Neuronal stem cell (in vitro differentiated cells): Measurements from ENCODE around the gene FARP1.

ENCODE experiments used
- DNase-seq: peaks from one replicate; pipeline ENCODE4 v3.0.0-alpha.2; 2013; ENCODE audit warnings: low spot score
- H2AFZ ChIP-seq: one replicate; pipeline ENCODE4 v1.6.1; 2013; ENCODE audit warnings: mild to moderate bottlenecking, low read length, inconsistent platforms
- H2AK5ac ChIP-seq: 2 replicates; pipeline ENCODE4 v1.6.1; 2013; ENCODE audit warnings: low read depth, mild to moderate bottlenecking, inconsistent platforms, low read length, moderate library complexity, mixed read lengths
- H2BK120ac ChIP-seq: 2 replicates; pipeline ENCODE4 v1.6.1; 2013; ENCODE audit warnings: low read depth, mild to moderate bottlenecking, inconsistent platforms, low read length, moderate library complexity, mixed read lengths
- H2BK12ac ChIP-seq: one replicate; pipeline ENCODE4 v1.6.1; 2013; ENCODE audit warnings: low read length, inconsistent platforms
- H2BK15ac ChIP-seq: 2 replicates; pipeline ENCODE4 v1.6.1; 2013; ENCODE audit warnings: mild to moderate bottlenecking, low read length, inconsistent platforms, mixed read lengths
- H2BK5ac ChIP-seq: one replicate; pipeline ENCODE4 v1.6.1; 2013; ENCODE audit warnings: inconsistent platforms, mild to moderate bottlenecking, low read length, moderate library complexity
- H3K14ac ChIP-seq: one replicate; pipeline ENCODE4 v1.6.1; 2013; ENCODE audit warnings: low read length, inconsistent platforms
- H3K18ac ChIP-seq: 2 replicates; pipeline ENCODE4 v1.6.1; 2013; ENCODE audit warnings: low read length, inconsistent platforms
- H3K23ac ChIP-seq: 2 replicates; pipeline ENCODE4 v1.6.1; 2013; ENCODE audit warnings: low read depth, mild to moderate bottlenecking, mixed read lengths, low read length, inconsistent platforms; ENCODE audit not compliant: poor library complexity
- H3K27ac ChIP-seq: replicated peaks from 3 replicates; pipeline ENCODE4 v1.5.1; 2013; ENCODE audit warnings: low read length, inconsistent platforms
- H3K27me3 ChIP-seq, 3 experiments: 2 replicates each; pipeline ENCODE4 v1.6.1; 2013; ENCODE audit warnings: low read length in 3 of 3, mild to moderate bottlenecking in 2 of 3, inconsistent platforms in 1 of 3, low read depth in 1 of 3, mixed read lengths in 1 of 3, moderate library complexity in 1 of 3; ENCODE audit not compliant: control insufficient read depth in 3 of 3, insufficient read depth in 3 of 3
- H3K36me3 ChIP-seq, 2 donors: replicated peaks in 1 of 2; 2 replicates each; pipeline ENCODE4 v1.6.1; 2013; ENCODE audit warnings: low read length in 2 of 2; ENCODE audit not compliant: control insufficient read depth in 2 of 2, insufficient read depth in 2 of 2
- H3K4ac ChIP-seq: 2 replicates; pipeline ENCODE4 v1.6.1; 2013; ENCODE audit warnings: inconsistent platforms, mild to moderate bottlenecking, low read length, moderate library complexity
- H3K4me1 ChIP-seq, 2 donors: 1 replicate in 1 of 2; 2 replicates in 1 of 2; pipeline ENCODE4 v1.6.1; 2013; ENCODE audit warnings: low read length in 2 of 2, low read depth in 1 of 2; ENCODE audit not compliant: control insufficient read depth in 2 of 2, insufficient read depth in 1 of 2
- H3K4me2 ChIP-seq: one replicate; pipeline ENCODE4 v1.6.1; 2013; ENCODE audit warnings: mild to moderate bottlenecking, low read length, inconsistent platforms; ENCODE audit not compliant: insufficient read depth, poor library complexity, severe bottlenecking
- H3K4me3 ChIP-seq, 2 donors: 2 replicates each; pipeline ENCODE4 v1.5.1; 2013; ENCODE audit warnings: low read length in 2 of 2, mild to moderate bottlenecking in 2 of 2, inconsistent platforms in 1 of 2, moderate library complexity in 1 of 2
- H3K79me1 ChIP-seq: one replicate; pipeline ENCODE4 v1.6.1; 2013; ENCODE audit warnings: low read depth, mild to moderate bottlenecking, inconsistent platforms, low read length, moderate library complexity
- H3K9ac ChIP-seq: one replicate; pipeline ENCODE4 v1.6.1; 2013; ENCODE audit warnings: mild to moderate bottlenecking, low read depth, low read length, inconsistent platforms; ENCODE audit not compliant: poor library complexity
- H3K9me3 ChIP-seq, 2 donors: replicated peaks in 1 of 2; 2 replicates each; pipeline versions ENCODE3 to v1.6.1; 2013; ENCODE audit warnings: low read length in 2 of 2, mild to moderate bottlenecking in 2 of 2, inconsistent platforms in 1 of 2, low read depth in 1 of 2, mixed read lengths in 1 of 2, moderate library complexity in 1 of 2; ENCODE audit not compliant: control insufficient read depth in 2 of 2, insufficient read depth in 1 of 2
- H4K8ac ChIP-seq: one replicate; pipeline ENCODE4 v1.6.1; 2013; ENCODE audit warnings: low read depth, mild to moderate bottlenecking, inconsistent platforms, low read length, moderate library complexity
- H4K91ac ChIP-seq: one replicate; pipeline ENCODE4 v1.6.1; 2013; ENCODE audit warnings: low read length, low read depth, mild to moderate bottlenecking, inconsistent platforms; ENCODE audit not compliant: poor library complexity
- WGBS, 2 donors: extraction: QIAGEN DNeasy Blood & Tissue Kit; methylation state at CpG; one replicate each; pipeline ENCODE4 v1.1.7; 2013; ENCODE audit warnings: missing lambda C conversion rate in 2 of 2, mixed read lengths in 1 of 2; ENCODE audit not compliant: insufficient read length in 2 of 2, insufficient replicate concordance in 1 of 2; ENCODE audit errors: extremely low coverage in 2 of 2; 5-methylcytosine and 5-hydroxymethylcytosine counted together

Gene FARP1

DNA sequence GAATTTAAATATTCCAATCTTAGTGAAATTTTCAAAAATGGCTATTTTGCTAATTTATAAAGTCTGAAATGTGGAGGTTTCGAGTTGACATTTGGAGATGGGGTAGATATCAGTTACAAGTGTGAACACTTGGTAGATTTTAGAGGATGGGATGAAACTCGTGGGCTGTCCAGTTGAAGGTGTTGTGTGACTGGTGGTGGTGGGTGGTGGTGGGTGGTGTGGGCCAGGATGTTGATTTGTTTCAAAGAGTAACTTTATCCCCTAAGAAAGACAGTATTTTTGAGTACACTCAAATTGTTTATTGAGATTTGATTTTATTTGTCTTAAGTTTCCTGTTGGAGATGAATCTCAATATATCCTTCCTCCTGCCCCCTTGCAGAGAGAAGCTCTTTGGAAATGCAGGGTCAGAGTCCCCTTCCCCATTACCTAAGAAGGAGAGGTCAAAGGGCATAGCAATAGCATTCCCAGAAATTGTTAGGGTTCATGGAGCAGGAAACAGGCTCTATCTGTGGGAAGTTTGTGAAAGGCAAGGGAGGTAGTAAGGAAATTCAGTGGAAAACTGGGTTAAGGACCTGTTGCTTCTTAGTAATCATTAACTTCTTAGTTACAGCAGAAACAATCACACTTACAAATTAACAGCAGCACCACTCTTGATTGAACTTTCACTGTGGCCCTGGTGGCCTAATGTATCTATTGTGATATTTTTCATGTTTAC lies 167.7 kb downstream of the FARP1 start:
- WGBS, 2 donors = no CpG with 5 or more reads among the region's 2 CpGs
- H3K9me3 ChIP-seq = no peaks in the 10 kb centered on the region
- H2AFZ ChIP-seq = no peak overlapping the region
- no peak overlapping the region for H2BK5ac ChIP-seq
- H3K4me2 ChIP-seq = no peak overlapping the region
- H3K9ac ChIP-seq = no peak overlapping the region
- no peak overlapping the region for H4K91ac ChIP-seq
- H2AK5ac ChIP-seq = no peak overlapping the region
- no peak overlapping the region for H3K18ac ChIP-seq
- no peak overlapping the region for H3K27ac ChIP-seq
- H3K4me1 ChIP-seq = peaks cover 0 to 27% of the 10 kb centered on the region in 2 donors
- H3K23ac ChIP-seq = no peak overlapping the region
- no peak overlapping the region for H2BK120ac ChIP-seq
- no peak overlapping the region for H3K14ac ChIP-seq
- H3K79me1 ChIP-seq = no peaks in the 10 kb centered on the region
- H3K36me3 ChIP-seq = peaks cover 0 to 9% of the 10 kb centered on the region in 2 donors
- H2BK15ac ChIP-seq = no peak overlapping the region
- H3K27me3 ChIP-seq = no peaks in the 10 kb centered on the region
- no peak for DNase-seq
- H3K4me3 ChIP-seq = no peak overlapping the region
- no peak overlapping the region for H3K4ac ChIP-seq
- H4K8ac ChIP-seq = no peak overlapping the region
- H2BK12ac ChIP-seq = no peak overlapping the region

DNA sequence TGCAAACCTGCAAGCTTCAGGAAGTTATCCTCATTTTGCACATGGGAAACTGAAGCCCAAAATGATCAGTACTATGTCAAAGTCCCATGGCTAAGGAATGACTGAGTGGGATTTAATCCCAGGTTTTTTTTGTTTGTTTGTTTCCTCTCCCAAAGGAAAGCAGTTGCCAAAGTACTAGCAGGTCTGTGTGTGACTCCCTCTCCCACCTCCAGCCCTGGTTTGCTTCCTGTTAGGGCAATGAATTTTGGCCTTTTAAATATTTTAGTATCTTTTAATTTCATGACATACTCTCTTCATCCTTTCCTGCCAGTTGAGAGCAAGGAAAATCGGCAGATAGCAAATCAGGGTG lies 168.3 kb downstream of the FARP1 start:
- H3K9ac ChIP-seq = no peak overlapping the region
- no CpG with 5 or more reads among the region's 1 CpG for WGBS, 2 donors
- H3K18ac ChIP-seq = peak overlapping the region; percentile 42
- no peak for DNase-seq
- H3K27me3 ChIP-seq = no peaks in the 10 kb centered on the region
- H2BK120ac ChIP-seq = no peak overlapping the region
- H3K79me1 ChIP-seq = no peaks in the 10 kb centered on the region
- no peak overlapping the region for H4K91ac ChIP-seq
- no peak overlapping the region for H2BK5ac ChIP-seq
- no peak overlapping the region for H3K4ac ChIP-seq
- no peak overlapping the region for H3K23ac ChIP-seq
- H3K27ac ChIP-seq = no peak overlapping the region
- no peaks in the 10 kb centered on the region for H3K9me3 ChIP-seq
- no peak overlapping the region for H4K8ac ChIP-seq
- no peak overlapping the region for H3K4me3 ChIP-seq
- no peak overlapping the region for H3K4me2 ChIP-seq
- no peak overlapping the region for H3K14ac ChIP-seq
- peaks cover 0 to 31% of the 10 kb centered on the region in 2 donors for H3K4me1 ChIP-seq
- H2BK15ac ChIP-seq = no peak overlapping the region
- no peak overlapping the region for H2AFZ ChIP-seq
- no peak overlapping the region for H2BK12ac ChIP-seq
- H2AK5ac ChIP-seq = no peak overlapping the region
- H3K36me3 ChIP-seq = peaks cover 0 to 14% of the 10 kb centered on the region in 2 donors

DNA sequence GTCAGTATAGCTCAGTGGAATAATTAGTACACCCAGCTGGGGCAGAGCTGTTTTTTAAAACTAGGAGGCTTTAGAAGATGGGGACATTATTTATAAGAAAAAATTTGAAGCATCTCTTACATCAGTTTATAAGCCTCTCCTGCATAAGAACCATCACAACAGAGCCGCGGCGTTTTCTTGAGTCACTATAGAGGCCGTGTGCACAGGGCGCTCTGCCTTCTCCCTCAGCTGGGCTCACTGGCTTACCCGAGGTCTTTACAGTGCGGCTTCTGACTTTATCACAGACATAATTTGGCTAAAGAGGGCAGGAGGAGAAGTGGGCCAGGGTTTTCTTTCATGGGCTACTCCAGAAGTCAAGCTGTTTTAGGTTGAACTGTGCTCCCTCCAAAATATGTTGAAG lies 169.7 kb downstream of the FARP1 start:
- DNase-seq = no peak
- Histone ChIP-seq H3K9ac (no peak overlapping the region), H2BK120ac (no peak overlapping the region), H3K79me1 (no peaks in the 10 kb centered on the region), H2AFZ (no peak overlapping the region), H3K4me3 (no peak overlapping the region), H3K36me3 (peaks cover 2 to 19% of the 10 kb centered on the region in 2 donors), H2BK12ac (no peak overlapping the region), H3K27ac (no peak overlapping the region), H3K4ac (no peak overlapping the region), H2BK5ac (no peak overlapping the region), H4K8ac (no peak overlapping the region), H3K14ac (no peak overlapping the region), H3K4me1 (peaks cover 0 to 26% of the 10 kb centered on the region in 2 donors), H3K4me2 (no peak overlapping the region), H3K23ac (no peak overlapping the region), H2AK5ac (no peak overlapping the region), H4K91ac (no peak overlapping the region), H3K27me3 (no peaks in the 10 kb centered on the region), H2BK15ac (no peak overlapping the region), H3K18ac (no peak overlapping the region), H3K9me3 (peaks cover 0 to 5% of the 10 kb centered on the region in 2 donors)
- no CpG with 5 or more reads among the region's 7 CpGs for WGBS, 2 donors

DNA sequence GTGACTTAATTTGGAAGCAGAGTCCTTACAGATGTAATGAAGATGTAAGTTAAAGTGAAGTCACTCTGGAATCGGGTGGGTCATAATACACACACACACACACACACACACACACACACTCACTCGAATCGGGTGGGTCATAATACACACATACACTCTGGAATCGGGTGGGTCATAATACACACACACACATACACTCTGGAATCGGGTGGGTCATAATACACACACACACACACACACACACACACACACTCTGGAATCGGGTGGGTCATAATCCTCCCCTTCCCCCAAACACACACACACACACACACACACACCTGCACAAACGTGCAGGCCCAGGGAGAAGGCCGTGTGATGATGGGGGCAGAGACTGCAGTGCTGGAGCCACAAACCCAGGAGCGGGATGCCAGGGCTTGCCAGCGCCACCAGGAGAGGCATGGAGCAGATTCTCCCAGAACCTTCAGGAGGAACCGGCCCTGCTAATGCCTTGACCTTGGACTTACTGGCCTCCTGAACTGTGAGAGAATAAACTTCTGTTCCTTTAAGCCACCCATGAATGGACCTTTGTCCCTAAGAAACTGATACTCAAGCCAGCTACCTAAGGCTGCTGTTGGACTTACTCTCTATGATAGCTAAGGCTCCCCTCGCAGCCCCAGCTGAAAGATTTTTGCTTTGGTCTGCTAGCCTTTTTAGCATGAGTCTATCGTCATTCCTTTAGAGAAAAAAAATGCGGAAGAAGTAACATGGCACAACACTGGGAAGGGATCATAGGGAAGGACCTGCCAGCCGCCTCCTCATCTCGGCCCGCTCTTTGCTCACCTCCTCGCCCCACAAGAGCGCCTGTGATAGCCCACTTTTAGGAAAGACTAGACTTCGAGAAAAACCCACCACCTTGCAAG lies 170.4 kb downstream of the FARP1 start:
- WGBS, 2 donors = no CpG with 5 or more reads among the region's 20 CpGs
- no peak overlapping the region for H2BK15ac ChIP-seq
- H2BK5ac ChIP-seq = no peak overlapping the region
- H3K27me3 ChIP-seq = no peaks in the 10 kb centered on the region
- H2BK12ac ChIP-seq = no peak overlapping the region
- H3K18ac ChIP-seq = peak overlapping the region; percentile 61
- no peak overlapping the region for H4K8ac ChIP-seq
- H4K91ac ChIP-seq = no peak overlapping the region
- H3K27ac ChIP-seq = no peak overlapping the region
- H2AK5ac ChIP-seq = no peak overlapping the region
- no peaks in the 10 kb centered on the region for H3K79me1 ChIP-seq
- peak overlapping the region; percentile 21 for H3K9ac ChIP-seq
- H2AFZ ChIP-seq = no peak overlapping the region
- H2BK120ac ChIP-seq = no peak overlapping the region
- no peak overlapping the region for H3K4ac ChIP-seq
- H3K4me2 ChIP-seq = no peak overlapping the region
- H3K23ac ChIP-seq = no peak overlapping the region
- no peak overlapping the region for H3K4me3 ChIP-seq
- H3K4me1 ChIP-seq = peaks cover 0 to 26% of the 10 kb centered on the region in 2 donors
- DNase-seq = no peak
- H3K36me3 ChIP-seq = peaks cover 2 to 19% of the 10 kb centered on the region in 2 donors
- H3K9me3 ChIP-seq = peaks cover 0 to 6% of the 10 kb centered on the region in 2 donors
- no peak overlapping the region for H3K14ac ChIP-seq
